GM23248 (cell line): Measurements from ENCODE around the gene POU2F1. TPM values are rescaled to one million over a fixed set of nuclear protein-coding genes. Genes with fewer than 3 reads are reported as not detected.

Source experiments
- DNase-seq: peaks from one replicate; pipeline ENCODE4 v3.0.0-alpha.2; 2015
- H2AFZ ChIP-seq: fragments of 200-600 bp; sonication (generic); 2 replicates; pipeline ENCODE4 v1.6.1; 2016; ENCODE audit warnings: antibody characterized with exemption
- H3F3A ChIP-seq: fragments of 200-600 bp; sonication (generic); 2 replicates; pipeline ENCODE4 v1.6.1; 2016; ENCODE audit warnings: mild to moderate bottlenecking, antibody characterized with exemption, mixed run types; ENCODE audit not compliant: insufficient read depth
- H3K27ac ChIP-seq: fragments of 200-600 bp; sonication (generic); 2 replicates; pipeline ENCODE4 v1.5.1; 2016; ENCODE audit warnings: mild to moderate bottlenecking
- H3K27me3 ChIP-seq: fragments of 200-600 bp; sonication (generic); replicated peaks from 2 replicates; pipeline ENCODE4 v1.6.1; 2016; ENCODE audit warnings: mild to moderate bottlenecking; ENCODE audit not compliant: insufficient read depth
- H3K36me3 ChIP-seq: fragments of 200-600 bp; sonication (generic); 2 replicates; pipeline ENCODE4 v1.6.1; 2016; ENCODE audit warnings: low read depth, mild to moderate bottlenecking
- H3K4me1 ChIP-seq: fragments of 200-600 bp; sonication (generic); 2 replicates; pipeline ENCODE4 v1.6.1; 2016; ENCODE audit warnings: mild to moderate bottlenecking; ENCODE audit not compliant: insufficient read depth
- H3K4me2 ChIP-seq: fragments of 200-600 bp; sonication (generic); one replicate; pipeline ENCODE4 v1.6.1; 2016; ENCODE audit warnings: mild to moderate bottlenecking; ENCODE audit not compliant: unreplicated experiment
- H3K4me3 ChIP-seq: fragments of 200-600 bp; sonication (generic); 2 replicates; pipeline ENCODE4 v1.5.1; 2016; ENCODE audit warnings: mild to moderate bottlenecking
- H3K79me2 ChIP-seq: fragments of 200-600 bp; sonication (generic); 2 replicates; pipeline ENCODE4 v1.6.1; 2016; ENCODE audit warnings: mild to moderate bottlenecking; ENCODE audit not compliant: insufficient read depth
- H3K9ac ChIP-seq: fragments of 200-600 bp; sonication (generic); 2 replicates; pipeline ENCODE4 v1.6.1; 2016; ENCODE audit warnings: mild to moderate bottlenecking
- H3K9me2 ChIP-seq: fragments of 200-600 bp; sonication (generic); 2 replicates; pipeline ENCODE4 v1.6.1; 2016; ENCODE audit warnings: mixed run types, mild to moderate bottlenecking, moderate library complexity; ENCODE audit not compliant: insufficient read depth
- H3K9me3 ChIP-seq: fragments of 200-600 bp; sonication (generic); one replicate; pipeline ENCODE4 v1.6.1; 2017; ENCODE audit warnings: low read depth
- H4K20me1 ChIP-seq: fragments of 200-600 bp; sonication (generic); 2 replicates; pipeline ENCODE4 v1.6.0; 2016; ENCODE audit not compliant: insufficient read depth
- EZH2 ChIP-seq: fragments of 200-600 bp; sonication (generic); IDR thresholded peaks from 2 replicates; pipeline ENCODE4 v1.6.1; 2018; ENCODE audit warnings: antibody characterized with exemption, mild to moderate bottlenecking; ENCODE audit not compliant: insufficient read depth, poor library complexity, severe bottlenecking
- EZH2phosphoT487 ChIP-seq: fragments of 200-600 bp; sonication (generic); IDR thresholded peaks from 2 replicates; pipeline ENCODE4 v1.6.1; 2018; ENCODE audit warnings: antibody characterized with exemption, moderate library complexity, mild to moderate bottlenecking, low read depth; ENCODE audit not compliant: insufficient read depth
- WGBS, 2 experiments: methylation state at CpG; one replicate each; pipeline ENCODE4 v1.1.6; 2015 to 2017; ENCODE audit warnings: low lambda C conversion rate in 2 of 2, low coverage in 1 of 2; ENCODE audit errors: missing lambda C conversion rate in 2 of 2; 5-methylcytosine and 5-hydroxymethylcytosine counted together
- in situ Hi-C: fragments of 300-500 bp; cut with MboI; formaldehyde crosslinking; loops from 2 replicates; pipeline ENCODE4 v1.15.0; 2020
- polyA plus RNA-seq: library from polyadenylated mRNA; unstranded; fragments of >200 nt; fragmentation: Nextera tagmentation; extraction: Ambion mirVana; gene quantifications from 2 replicates; pipeline ENCODE4 v1.2.1, GENCODE V29; 2016
- total RNA-seq: library from RNA; depleted of rRNA; stranded (reverse); fragments of >200 nt; shearing (Covaris generic); gene quantifications from 2 replicates; pipeline ENCODE4 v1.2.3, GENCODE V29; 2014

Gene POU2F1
- total and polyA plus RNA-seq, 2 experiments from 2014 or later: 3.4 to 3.7 TPM

DNA sequence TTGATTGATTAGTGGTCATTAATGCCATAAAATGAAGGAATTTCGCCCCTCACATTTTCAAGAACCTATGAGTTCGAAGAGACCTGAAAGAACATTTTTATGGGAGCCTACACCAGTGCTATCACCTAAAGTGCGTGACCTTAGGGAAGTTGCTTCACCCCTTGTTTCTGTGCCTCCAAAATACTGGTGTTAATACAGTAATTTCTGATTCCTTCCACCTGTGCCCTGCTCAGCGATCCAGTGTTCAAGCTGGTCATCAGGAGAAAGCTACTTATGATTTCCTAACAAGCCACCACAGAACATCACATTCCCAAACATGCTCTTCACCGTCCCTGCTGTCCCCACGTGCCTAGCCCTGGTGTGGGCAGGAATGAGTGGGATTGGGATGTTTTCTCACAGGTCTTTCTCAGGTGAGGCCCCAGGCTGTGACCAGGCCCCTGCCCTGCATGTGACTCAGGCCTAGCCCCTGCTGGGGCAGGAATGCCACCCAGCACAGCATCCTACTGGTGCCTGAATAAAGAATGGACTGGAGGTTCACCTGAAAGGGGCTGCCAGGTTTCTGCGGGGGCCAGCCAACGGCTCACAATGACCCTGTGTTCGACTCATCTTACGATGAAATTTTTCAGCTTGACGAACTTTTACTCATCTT lies 237.4 kb downstream of the POU2F1 start:
- 65 to 73% methylated on average over 11 of the region's 11 CpGs for WGBS, 2 experiments
- Histone ChIP-seq H3K9me2 (no peaks in the 10 kb centered on the region), H3K4me3 (no peak overlapping the region), H3K9ac (no peak overlapping the region), H3K9me3 (no peaks in the 10 kb centered on the region), H3K27me3 (peaks cover 19% of the 10 kb centered on the region), H3K4me2 (no peak overlapping the region), H3F3A (no peaks in the 10 kb centered on the region), H3K36me3 (no peaks in the 10 kb centered on the region), H2AFZ (no peak overlapping the region), H4K20me1 (no peaks in the 10 kb centered on the region), H3K27ac (no peak overlapping the region), H3K79me2 (no peaks in the 10 kb centered on the region), H3K4me1 (no peaks in the 10 kb centered on the region)
- no peak for DNase-seq
- TF ChIP-seq EZH2: no peak
- in situ Hi-C loops: no loop called here

DNA sequence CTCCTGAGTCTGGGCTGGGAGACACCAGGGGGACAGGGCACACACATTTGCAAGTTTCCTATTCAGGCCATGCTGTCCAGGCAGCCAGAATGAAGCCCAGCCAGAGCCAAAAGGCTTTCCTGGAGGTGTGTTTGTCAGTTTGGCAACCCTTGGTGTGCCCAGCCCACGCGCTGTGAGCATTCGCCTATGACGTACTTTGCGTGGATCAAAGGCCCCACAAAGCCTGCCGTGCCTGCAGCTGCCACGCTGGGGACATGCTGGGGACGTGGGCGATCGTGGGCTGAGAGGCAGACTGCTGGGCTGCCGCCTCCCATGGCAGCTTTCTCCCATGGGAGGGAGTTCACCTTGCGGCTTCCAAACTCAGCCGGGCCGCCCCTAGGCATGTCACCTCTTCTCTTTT lies 240.2 kb downstream of the POU2F1 start:
- TF ChIP-seq EZH2 (no peak), EZH2phosphoT487 (no peak)
- no peak overlapping the region for H3K4me3 ChIP-seq
- no peaks in the 10 kb centered on the region for H3K4me1 ChIP-seq
- H3K9me2 ChIP-seq: no peaks in the 10 kb centered on the region
- peaks cover 20% of the 10 kb centered on the region for H3K27me3 ChIP-seq
- in situ Hi-C loops: no loop called here
- WGBS, 2 experiments: 73 to 74% methylated on average over 13 to 14 of the region's 14 CpGs
- H3K36me3 ChIP-seq: no peaks in the 10 kb centered on the region
- no peaks in the 10 kb centered on the region for H3K79me2 ChIP-seq
- no peaks in the 10 kb centered on the region for H3K9me3 ChIP-seq
- H2AFZ ChIP-seq: no peak overlapping the region
- no peak for DNase-seq
- H3K27ac ChIP-seq: no peak overlapping the region
- no peaks in the 10 kb centered on the region for H4K20me1 ChIP-seq
- no peaks in the 10 kb centered on the region for H3F3A ChIP-seq
- H3K4me2 ChIP-seq: no peak overlapping the region
- H3K9ac ChIP-seq: no peak overlapping the region

GRCh38 chr1:167462341-167462740 lies 241.7 kb downstream of the POU2F1 start:
- WGBS, 2 experiments: 52 to 64% methylated on average over 8 of the region's 8 CpGs
- H3K9me3 ChIP-seq: no peaks in the 10 kb centered on the region
- no peaks in the 10 kb centered on the region for H4K20me1 ChIP-seq
- no peaks in the 10 kb centered on the region for H3K36me3 ChIP-seq
- in situ Hi-C loops: no loop called here
- no peak for TF ChIP-seq EZH2
- no peak for TF ChIP-seq EZH2phosphoT487
- no peak overlapping the region for H3K4me3 ChIP-seq
- H3K27me3 ChIP-seq: peaks cover 13% of the 10 kb centered on the region; the same call in 1 of the 2 replicates
- no peak overlapping the region for H3K27ac ChIP-seq
- H3K4me1 ChIP-seq: no peaks in the 10 kb centered on the region
- H2AFZ ChIP-seq: no peak overlapping the region
- no peaks in the 10 kb centered on the region for H3K9me2 ChIP-seq
- H3K4me2 ChIP-seq: no peak overlapping the region
- no peaks in the 10 kb centered on the region for H3F3A ChIP-seq
- no peaks in the 10 kb centered on the region for H3K79me2 ChIP-seq
- H3K9ac ChIP-seq: no peak overlapping the region
- DNase-seq: no peak

DNA sequence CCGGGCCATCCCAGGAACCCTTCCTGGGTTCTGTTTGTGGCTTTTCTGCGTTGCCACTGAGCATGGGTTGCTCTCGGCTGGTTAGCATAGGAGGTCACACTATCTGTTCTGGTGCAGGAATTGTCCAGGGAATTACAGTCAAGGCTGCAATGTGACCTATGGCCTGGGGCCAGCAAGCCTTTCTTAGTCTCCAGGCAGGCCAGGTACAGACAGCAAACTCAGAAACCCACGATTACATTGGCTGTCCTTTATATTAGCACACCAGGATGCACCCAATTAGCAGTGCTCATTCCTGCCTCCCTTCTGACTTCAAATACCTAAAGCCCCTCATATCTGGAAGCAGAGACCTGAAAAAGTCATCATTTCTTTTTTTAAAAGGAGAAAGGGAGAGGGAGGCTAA lies 242.4 kb downstream of the POU2F1 start:
- H3K9me3 ChIP-seq: no peaks in the 10 kb centered on the region
- no peak overlapping the region for H3K4me2 ChIP-seq
- no peaks in the 10 kb centered on the region for H3F3A ChIP-seq
- no peak overlapping the region for H3K4me3 ChIP-seq
- TF ChIP-seq EZH2: no peak
- TF ChIP-seq EZH2phosphoT487: no peak
- H3K36me3 ChIP-seq: no peaks in the 10 kb centered on the region
- DNase-seq: no peak
- peaks cover 18% of the 10 kb centered on the region; the same call in 1 of the 2 replicates for H3K27me3 ChIP-seq
- 43 to 53% methylated on average over 4 of the region's 4 CpGs for WGBS, 2 experiments
- H2AFZ ChIP-seq: no peak overlapping the region
- H4K20me1 ChIP-seq: no peaks in the 10 kb centered on the region
- H3K4me1 ChIP-seq: no peaks in the 10 kb centered on the region
- H3K9ac ChIP-seq: no peak overlapping the region
- in situ Hi-C loops: no loop called here
- H3K9me2 ChIP-seq: no peaks in the 10 kb centered on the region
- H3K27ac ChIP-seq: no peak overlapping the region
- no peaks in the 10 kb centered on the region for H3K79me2 ChIP-seq
